ENCODE results near the gene EGFR. TPM values are rescaled to one million over a fixed set of nuclear protein-coding genes. Genes with fewer than 3 reads are reported as not detected.

EGFR gene
- total and polyA plus RNA-seq, 2 donors (not counting 3 experiments of a cell fraction or from before 2014, with no cell fraction given): 1.5 to 4.1 TPM

GRCh38 chr7:55240418-55241142 lies 221.8 kb downstream of the EGFR start:
- ChIA-PET POLR2A (no interaction called here), CTCF (no interaction called here)
- TF ChIP-seq FOS (IDR thresholded peaks at IDR 0.05; ENCODE audit: borderline replicate concordance, insufficient read depth, low read length) (no peak), GATA2 (IDR thresholded peaks at IDR 0.05; ENCODE audit: insufficient read depth, insufficient read length, low read depth, low read length) (no peak), MYC (IDR thresholded peaks at IDR 0.05; ENCODE audit: low read depth, low read length) (no peak), POLR2AphosphoS5 (IDR thresholded peaks at IDR 0.05; ENCODE audit: insufficient read depth, low read depth, low read length) (no peak), POLR2A (IDR thresholded peaks at IDR 0.05; ENCODE audit: low read depth, low read length) (no peak), CTCF (IDR thresholded peaks at IDR 0.05; ENCODE audit: extremely low read depth in 1 of 2, insufficient read depth in 1 of 2, low read depth in 1 of 2, low read length in 2 of 2) (no peak)
- H3K36me3 ChIP-seq (ENCODE audit: control insufficient read depth in 2 of 2, extremely low read depth in 1 of 2, insufficient read depth in 2 of 2, low read length in 2 of 2): no peaks in the 10 kb centered on the region
- H3K9ac ChIP-seq (replicated peaks; ENCODE audit: extremely low read depth, insufficient read depth, low read length): no peak overlapping the region
- no peaks in the 10 kb centered on the region for H3K4me1 ChIP-seq (ENCODE audit: control insufficient read depth, extremely low read depth, insufficient read depth, low read length)
- H3K4me2 ChIP-seq (ENCODE audit: insufficient read depth, low read length): no peak overlapping the region
- no peak for FAIRE-seq
- peaks cover 20 to 23% of the 10 kb centered on the region in 2 experiments for H3K27me3 ChIP-seq (ENCODE audit: control insufficient read depth in 2 of 2, insufficient read depth in 2 of 2, low read length in 2 of 2)
- no peaks in the 10 kb centered on the region for H3K9me1 ChIP-seq (replicated peaks; ENCODE audit: control insufficient read depth, extremely low read depth, insufficient read depth, low read length)
- intact Hi-C loops (cut with micrococcal nuclease) (no loop called here), dilution Hi-C loops (cut with MboI; ENCODE audit: extremely low pct_ligation_motif_present, low sequenced_read_pairs) (no loop called here)
- H3K27ac ChIP-seq (ENCODE audit: insufficient read depth, low read depth, low read length): no peak overlapping the region
- DNase-seq (ENCODE audit: low read depth, low spot score): no peak
- no peaks in the 10 kb centered on the region for H4K20me1 ChIP-seq (replicated peaks; ENCODE audit: control insufficient read depth, extremely low read depth, insufficient read depth, low read length)
- no peak overlapping the region for H2AFZ ChIP-seq (ENCODE audit: low read depth, low read length)
- no TSS peak for BruUV-seq (replicated peaks)
- H3K79me2 ChIP-seq (ENCODE audit: control insufficient read depth, insufficient read depth, low read length): no peaks in the 10 kb centered on the region
- H3K4me3 ChIP-seq (replicated peaks in 1 of 3; ENCODE audit: insufficient read depth in 1 of 3, low read depth in 1 of 3, low read length in 3 of 3): no peak overlapping the region
- no peaks in the 10 kb centered on the region for H3K9me3 ChIP-seq (replicated peaks; ENCODE audit: control insufficient read depth, insufficient read depth, low read length)

Measured in endothelial cell of umbilical vein (primary cell).